Measurements from ENCODE around the gene PYROXD2. TPM values are rescaled to one million over a fixed set of nuclear protein-coding genes. Genes with fewer than 3 reads are reported as not detected.

PYROXD2 gene
- polyA plus RNA-seq, 1 of the 3 experiments (the other 2 are of a cell fraction), result 26.7 TPM

DNA sequence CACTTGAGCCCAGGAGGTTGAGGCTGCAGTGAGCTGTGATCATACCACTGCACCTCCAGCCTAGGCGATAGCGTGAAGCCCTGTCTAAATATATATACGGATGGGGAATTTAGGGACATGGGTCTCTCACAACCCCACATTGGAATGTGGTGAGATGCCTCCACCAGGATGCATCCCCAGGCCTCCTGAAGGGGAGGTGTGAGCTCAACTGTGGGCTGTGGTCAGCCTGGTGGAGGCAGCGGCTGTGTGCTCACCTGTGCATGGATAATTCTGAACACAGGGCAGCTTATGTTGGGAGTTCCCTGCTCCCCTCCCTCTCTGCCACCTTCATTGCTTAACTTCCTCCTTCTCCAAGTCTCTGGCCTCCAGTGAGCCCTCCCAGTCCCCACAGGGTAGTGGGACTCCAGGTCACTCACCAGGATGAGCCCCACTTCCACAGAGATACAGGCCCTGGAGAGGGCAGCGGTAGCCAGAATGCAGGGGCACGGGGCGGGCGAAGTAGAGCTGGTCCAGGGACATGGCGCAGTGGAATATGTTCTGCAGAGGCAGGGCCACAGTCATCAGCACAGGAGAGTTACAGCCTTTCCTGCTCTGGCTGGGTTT is 30.4 kb downstream of the PYROXD2 start:
- Histone ChIP-seq H3F3A (replicated peaks; ENCODE audit: insufficient read depth) (no peaks in the 10 kb centered on the region), H3K36me3 (replicated peaks in 1 of 2; ENCODE audit: control insufficient read depth in 1 of 2, insufficient read depth in 2 of 2, low read length in 1 of 2) (no peaks in the 10 kb centered on the region), H2AFZ (ENCODE audit: low read depth) (no peak overlapping the region), H3K9me2 (no peaks in the 10 kb centered on the region), H3K9ac (no peak overlapping the region), H3K9me3 (no peaks in the 10 kb centered on the region), H3K27ac (ENCODE audit: low read depth in 2 of 2, low read length in 1 of 2) (no peak overlapping the region), H3K27me3 (ENCODE audit: insufficient read depth) (no peaks in the 10 kb centered on the region), H3K4me3 (ENCODE audit: low read depth in 2 of 2, low read length in 1 of 2) (no peak overlapping the region), H3K79me2 (ENCODE audit: insufficient read depth) (no peaks in the 10 kb centered on the region), H3K4me2 (no peak overlapping the region), H3K4me1 (ENCODE audit: control insufficient read depth in 1 of 2, insufficient read depth in 2 of 2, low read depth in 1 of 2, low read length in 1 of 2) (peaks cover 0 to 4% of the 10 kb centered on the region in 2 experiments; a peak in 1 of 4 replicates), H4K20me1 (ENCODE audit: insufficient read depth) (no peaks in the 10 kb centered on the region)
- POLR2A ChIA-PET, result no interaction called here
- no peak for TF ChIP-seq CHD2 (IDR thresholded peaks at IDR 0.05; ENCODE audit: low read length, partially characterized antibody)
- no peak for TF ChIP-seq NRF1 (IDR thresholded peaks at IDR 0.05; ENCODE audit: low read depth, low read length)
- TF ChIP-seq REST (IDR thresholded peaks at IDR 0.05; ENCODE audit: low read depth, low read length), result no peak
- no peak for TF ChIP-seq TAF1 (IDR thresholded peaks at IDR 0.05; ENCODE audit: borderline replicate concordance, low read depth, low read length)
- TF ChIP-seq POLR2AphosphoS5 (IDR thresholded peaks at IDR 0.05; ENCODE audit: low read depth, low read length), result no peak
- TF ChIP-seq MEF2A (IDR thresholded peaks at IDR 0.05; ENCODE audit: borderline replicate concordance, low read depth), result no peak
- TF ChIP-seq, protein P1, sequence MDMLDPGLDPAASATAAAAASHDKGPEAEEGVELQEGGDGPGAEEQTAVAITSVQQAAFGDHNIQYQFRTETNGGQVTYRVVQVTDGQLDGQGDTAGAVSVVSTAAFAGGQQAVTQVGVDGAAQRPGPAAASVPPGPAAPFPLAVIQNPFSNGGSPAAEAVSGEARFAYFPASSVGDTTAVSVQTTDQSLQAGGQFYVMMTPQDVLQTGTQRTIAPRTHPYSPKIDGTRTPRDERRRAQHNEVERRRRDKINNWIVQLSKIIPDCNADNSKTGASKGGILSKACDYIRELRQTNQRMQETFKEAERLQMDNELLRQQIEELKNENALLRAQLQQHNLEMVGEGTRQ (IDR thresholded peaks at IDR 0.05; ENCODE audit: borderline replicate concordance, low read depth, low read length), result no peak
- no peak for TF ChIP-seq FOXM1 (IDR thresholded peaks at IDR 0.05; ENCODE audit: low read depth)
- TF ChIP-seq RXRA (IDR thresholded peaks at IDR 0.05; ENCODE audit: borderline replicate concordance, low read depth), result no peak
- TF ChIP-seq FOSL2 (IDR thresholded peaks at IDR 0.05; ENCODE audit: borderline replicate concordance, low read depth), result no peak
- TF ChIP-seq SMC3 (IDR thresholded peaks at IDR 0.05; ENCODE audit: low read depth, low read length), result no peak
- TF ChIP-seq MXI1 (IDR thresholded peaks at IDR 0.05; ENCODE audit: low read depth, low read length), result no peak
- TF ChIP-seq, protein P2, sequence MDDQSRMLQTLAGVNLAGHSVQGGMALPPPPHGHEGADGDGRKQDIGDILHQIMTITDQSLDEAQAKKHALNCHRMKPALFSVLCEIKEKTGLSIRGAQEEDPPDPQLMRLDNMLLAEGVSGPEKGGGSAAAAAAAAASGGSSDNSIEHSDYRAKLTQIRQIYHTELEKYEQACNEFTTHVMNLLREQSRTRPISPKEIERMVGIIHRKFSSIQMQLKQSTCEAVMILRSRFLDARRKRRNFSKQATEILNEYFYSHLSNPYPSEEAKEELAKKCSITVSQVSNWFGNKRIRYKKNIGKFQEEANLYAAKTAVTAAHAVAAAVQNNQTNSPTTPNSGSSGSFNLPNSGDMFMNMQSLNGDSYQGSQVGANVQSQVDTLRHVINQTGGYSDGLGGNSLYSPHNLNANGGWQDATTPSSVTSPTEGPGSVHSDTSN (IDR thresholded peaks at IDR 0.05), result no peak
- no peak for TF ChIP-seq GATA2 (CRISPR knock-in tag; IDR thresholded peaks at IDR 0.05)
- no peak for TF ChIP-seq NFIC (IDR thresholded peaks at IDR 0.05; ENCODE audit: borderline replicate concordance)
- no peak for TF ChIP-seq RFX5 (IDR thresholded peaks at IDR 0.05; ENCODE audit: low read length)
- TF ChIP-seq, protein P3, sequence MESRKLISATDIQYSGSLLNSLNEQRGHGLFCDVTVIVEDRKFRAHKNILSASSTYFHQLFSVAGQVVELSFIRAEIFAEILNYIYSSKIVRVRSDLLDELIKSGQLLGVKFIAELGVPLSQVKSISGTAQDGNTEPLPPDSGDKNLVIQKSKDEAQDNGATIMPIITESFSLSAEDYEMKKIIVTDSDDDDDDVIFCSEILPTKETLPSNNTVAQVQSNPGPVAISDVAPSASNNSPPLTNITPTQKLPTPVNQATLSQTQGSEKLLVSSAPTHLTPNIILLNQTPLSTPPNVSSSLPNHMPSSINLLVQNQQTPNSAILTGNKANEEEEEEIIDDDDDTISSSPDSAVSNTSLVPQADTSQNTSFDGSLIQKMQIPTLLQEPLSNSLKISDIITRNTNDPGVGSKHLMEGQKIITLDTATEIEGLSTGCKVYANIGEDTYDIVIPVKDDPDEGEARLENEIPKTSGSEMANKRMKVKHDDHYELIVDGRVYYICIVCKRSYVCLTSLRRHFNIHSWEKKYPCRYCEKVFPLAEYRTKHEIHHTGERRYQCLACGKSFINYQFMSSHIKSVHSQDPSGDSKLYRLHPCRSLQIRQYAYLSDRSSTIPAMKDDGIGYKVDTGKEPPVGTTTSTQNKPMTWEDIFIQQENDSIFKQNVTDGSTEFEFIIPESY (IDR thresholded peaks at IDR 0.05; ENCODE audit: borderline replicate concordance, low read depth), result no peak
- WGBS (ENCODE audit: low lambda C conversion rate), result 92% methylated on average over 5 of the region's 9 CpGs
- DNase-seq, result no peak
- CTCF ChIA-PET, result no interaction called here
